ENCODE data around the gene LXN.
"Not testable (repeated sequence)": the region's sequence is repeated elsewhere in the genome, so short reads cannot be mapped to it uniquely, and the experiment has no call there.

Gene LXN

DNA sequence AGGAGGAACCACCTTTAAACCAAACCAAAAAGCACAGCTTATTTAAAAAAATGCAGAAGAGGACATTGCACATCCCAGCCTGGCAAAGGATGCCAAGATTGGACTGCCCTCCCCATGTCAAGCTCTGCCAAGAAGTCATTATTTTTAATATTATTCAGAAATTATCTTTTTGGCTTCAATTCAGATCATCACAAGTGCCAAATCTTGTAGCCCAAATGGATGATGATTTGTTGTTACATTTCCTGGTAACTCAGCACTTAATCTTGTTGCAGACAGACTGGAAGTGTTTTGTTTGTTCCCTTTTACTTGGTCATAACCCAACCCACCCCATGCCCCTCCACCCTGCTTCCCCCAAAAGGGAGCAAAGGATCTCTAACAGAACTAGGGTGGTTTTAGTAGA is 28.1 kb upstream of the LXN start:
- in situ Hi-C loops (cut with HindIII; ENCODE audit: low pct_unique_long_range_greater_than_20kb, low sequenced_read_pairs): no loop called here
- DNase-seq (ENCODE audit: low read depth in 1 of 2, low spot score in 1 of 2): no peak
- no peak for TF ChIP-seq JUND (IDR thresholded peaks at IDR 0.05; ENCODE audit: low read depth)

DNA sequence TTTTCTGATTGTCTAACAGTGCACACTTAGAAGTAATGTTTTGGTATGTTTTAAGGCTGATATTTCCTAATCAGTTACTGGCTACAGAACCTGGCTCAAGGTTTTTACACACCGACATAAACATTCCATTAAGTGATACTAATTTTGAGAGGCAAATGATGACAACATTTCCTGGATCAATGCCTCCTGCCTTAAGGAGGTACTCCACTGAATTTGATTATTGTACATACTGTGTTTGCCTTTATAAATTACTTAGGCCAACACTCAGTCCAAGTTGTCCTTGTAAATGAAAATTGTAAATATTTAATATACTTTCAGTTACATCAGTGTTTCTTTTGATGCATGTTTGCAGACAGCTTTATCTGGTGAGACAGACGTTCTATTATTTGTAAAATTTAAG is 24.2 kb upstream of the LXN start:
- TF ChIP-seq JUND (IDR thresholded peaks at IDR 0.05; ENCODE audit: low read depth): no peak
- in situ Hi-C loops (cut with HindIII; ENCODE audit: low pct_unique_long_range_greater_than_20kb, low sequenced_read_pairs): no loop called here
- peak; percentile 4 to 23 for DNase-seq (ENCODE audit: low read depth in 1 of 2, low spot score in 1 of 2)

DNA sequence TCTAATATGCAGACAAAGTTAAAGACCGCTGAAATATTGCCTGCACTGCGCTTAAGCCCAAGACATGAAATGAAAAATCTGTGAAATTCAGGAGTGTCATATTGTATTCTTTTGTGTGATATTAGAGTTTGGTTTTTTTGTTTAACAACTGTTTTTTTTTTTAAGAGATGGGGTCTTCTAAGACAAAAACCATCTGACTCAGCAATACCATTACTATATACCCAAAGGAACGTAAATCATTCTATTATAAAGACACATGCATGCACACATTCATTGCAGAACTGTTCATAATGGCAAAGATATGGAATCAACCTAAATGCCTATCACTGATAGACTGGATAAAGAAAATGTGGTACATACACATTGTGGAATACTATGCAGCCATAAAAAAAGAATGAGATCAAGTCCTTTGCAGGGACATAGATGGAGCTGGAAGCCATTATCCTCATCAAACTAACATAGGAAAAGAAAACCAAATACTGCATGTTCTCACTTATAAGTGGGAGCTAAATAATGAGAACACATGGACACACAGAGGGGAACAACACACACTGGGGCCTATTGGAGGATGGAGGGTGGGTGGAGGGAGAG is 21.5 kb upstream of the LXN start:
- in situ Hi-C loops (cut with HindIII; ENCODE audit: low pct_unique_long_range_greater_than_20kb, low sequenced_read_pairs); DNase-seq (ENCODE audit: low read depth in 1 of 2, low spot score in 1 of 2): not testable (repeated sequence)

DNA sequence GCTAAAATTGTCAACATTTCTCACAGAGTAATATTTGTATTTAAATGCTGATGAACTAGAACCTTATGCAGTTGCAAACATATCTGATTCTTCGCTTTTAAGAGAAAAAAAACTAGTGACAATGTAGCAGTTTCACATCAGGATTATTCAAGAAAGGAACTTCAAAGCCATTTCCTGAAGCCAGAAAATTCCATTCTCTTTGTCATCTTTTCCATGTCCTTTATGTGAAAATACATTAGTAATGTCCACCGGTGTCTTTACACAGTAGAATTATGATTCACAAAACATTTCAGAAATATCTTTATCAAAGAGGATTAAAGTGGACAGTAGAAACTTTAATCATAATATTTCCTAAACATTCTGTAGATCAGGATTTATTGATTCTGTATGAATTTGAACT is 12.7 kb upstream of the LXN start:
- TF ChIP-seq JUND (IDR thresholded peaks at IDR 0.05; ENCODE audit: low read depth): no peak
- in situ Hi-C loops (cut with HindIII; ENCODE audit: low pct_unique_long_range_greater_than_20kb, low sequenced_read_pairs): no loop called here
- no peak for DNase-seq (ENCODE audit: low read depth in 1 of 2, low spot score in 1 of 2)

DNA sequence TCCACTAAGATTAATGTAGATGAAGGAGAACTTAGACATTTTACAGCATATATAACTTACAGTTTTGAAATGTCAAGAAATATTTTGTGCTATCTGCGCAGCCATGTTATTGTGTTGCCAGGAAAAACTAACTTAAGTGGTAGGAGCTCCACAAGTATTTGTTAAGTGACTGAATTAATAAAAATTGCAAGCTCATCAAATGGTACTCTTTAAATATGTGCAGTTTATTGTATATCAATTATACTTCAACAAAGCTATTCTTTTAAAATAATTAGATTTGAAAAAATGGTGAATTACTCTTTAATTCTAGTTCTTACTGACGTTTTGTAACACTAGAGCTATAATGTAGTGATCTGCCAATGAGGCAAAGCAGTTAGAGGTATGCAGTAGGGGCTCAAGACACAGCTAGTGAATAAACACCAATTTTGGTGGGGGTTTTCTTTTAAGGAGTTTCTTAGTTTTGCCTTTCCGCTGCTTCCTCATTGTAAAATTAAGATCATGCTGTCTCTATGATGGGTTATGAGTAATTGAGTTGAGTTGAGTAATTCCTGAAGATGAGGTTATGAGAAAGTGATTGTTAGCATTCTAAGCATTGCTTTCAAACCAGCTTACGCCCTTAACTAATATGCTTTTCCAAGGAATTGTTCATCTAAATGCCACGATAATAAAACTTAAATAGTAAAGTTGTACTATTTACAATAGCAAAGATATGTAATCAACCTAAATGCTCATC is 10.9 kb upstream of the LXN start:
- TF ChIP-seq JUND (IDR thresholded peaks at IDR 0.05; ENCODE audit: low read depth): no peak
- in situ Hi-C loops (cut with HindIII; ENCODE audit: low pct_unique_long_range_greater_than_20kb, low sequenced_read_pairs): no loop called here
- no peak for DNase-seq (ENCODE audit: low read depth in 1 of 2, low spot score in 1 of 2)

- no peak for TF ChIP-seq JUND (IDR thresholded peaks at IDR 0.05; ENCODE audit: low read depth)
- DNase-seq (ENCODE audit: low read depth in 1 of 2, low spot score in 1 of 2): peak in 1 of 2 experiments; percentile 12
- in situ Hi-C loops (cut with HindIII; ENCODE audit: low pct_unique_long_range_greater_than_20kb, low sequenced_read_pairs): no loop called here
These were observed 8.4 kb upstream of the LXN start for GRCh38 chr3:158680861-158681260.

DNA sequence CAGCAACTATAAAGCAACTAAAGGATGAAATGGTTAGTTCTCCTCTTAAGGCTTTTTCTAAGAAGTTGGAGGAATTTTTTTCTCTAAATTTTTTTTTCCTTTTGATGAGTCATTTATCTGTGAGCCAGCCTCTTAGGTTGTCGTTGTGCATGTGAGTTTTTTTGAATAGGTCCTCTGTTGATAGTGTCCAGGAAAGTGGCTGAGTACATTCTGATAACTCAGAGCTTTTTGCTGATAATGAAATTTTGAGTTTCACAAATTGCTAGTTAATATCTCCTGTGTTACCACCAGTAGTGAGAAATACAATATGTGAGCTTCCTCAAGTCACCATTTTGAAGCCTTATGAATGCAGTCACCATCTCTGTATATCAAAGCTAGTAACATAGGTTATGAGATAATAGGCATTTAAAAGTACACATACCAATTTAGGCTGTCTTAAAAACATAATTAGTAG is 7.1 kb upstream of the LXN start:
- in situ Hi-C loops (cut with HindIII; ENCODE audit: low pct_unique_long_range_greater_than_20kb, low sequenced_read_pairs): no loop called here
- TF ChIP-seq JUND (IDR thresholded peaks at IDR 0.05; ENCODE audit: low read depth): no peak
- no peak for DNase-seq (ENCODE audit: low read depth in 1 of 2, low spot score in 1 of 2)

- DNase-seq (ENCODE audit: low read depth in 1 of 2, low spot score in 1 of 2): no peak
- in situ Hi-C loops (cut with HindIII; ENCODE audit: low pct_unique_long_range_greater_than_20kb, low sequenced_read_pairs): no loop called here
- TF ChIP-seq JUND (IDR thresholded peaks at IDR 0.05; ENCODE audit: low read depth): no peak
These were observed 6.2 kb upstream of the LXN start for GRCh38 chr3:158678687-158679086.

- DNase-seq (ENCODE audit: low read depth in 1 of 2, low spot score in 1 of 2): no peak
- in situ Hi-C loops (cut with HindIII; ENCODE audit: low pct_unique_long_range_greater_than_20kb, low sequenced_read_pairs): no loop called here
- no peak for TF ChIP-seq JUND (IDR thresholded peaks at IDR 0.05; ENCODE audit: low read depth)
These were observed 630 bp downstream of the LXN start for GRCh38 chr3:158671821-158672214.

DNA sequence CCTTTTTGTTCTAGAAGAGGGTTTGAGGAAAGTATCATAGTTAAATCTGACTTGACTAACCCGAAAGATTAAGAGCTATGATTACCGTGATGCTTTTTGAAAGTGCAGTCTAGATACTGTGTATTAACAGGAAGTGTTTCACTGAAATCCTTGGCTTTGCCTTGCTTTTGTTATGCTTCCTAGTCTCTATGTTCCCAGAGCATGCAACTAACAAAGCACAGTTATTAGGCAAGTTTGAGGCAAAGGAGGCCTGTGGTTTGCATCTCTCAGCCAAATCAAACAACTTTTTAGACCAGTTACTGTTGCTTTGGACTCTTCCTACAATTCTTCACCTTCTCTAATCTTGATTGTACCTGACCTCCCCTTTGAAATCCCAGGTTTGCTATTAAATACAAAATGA is 3.9 kb downstream of the LXN start:
- in situ Hi-C loops (cut with HindIII; ENCODE audit: low pct_unique_long_range_greater_than_20kb, low sequenced_read_pairs): no loop called here
- DNase-seq (ENCODE audit: low read depth in 1 of 2, low spot score in 1 of 2): peak in 1 of 2 experiments; percentile 31
- TF ChIP-seq JUND (IDR thresholded peaks at IDR 0.05; ENCODE audit: low read depth): no peak

DNA sequence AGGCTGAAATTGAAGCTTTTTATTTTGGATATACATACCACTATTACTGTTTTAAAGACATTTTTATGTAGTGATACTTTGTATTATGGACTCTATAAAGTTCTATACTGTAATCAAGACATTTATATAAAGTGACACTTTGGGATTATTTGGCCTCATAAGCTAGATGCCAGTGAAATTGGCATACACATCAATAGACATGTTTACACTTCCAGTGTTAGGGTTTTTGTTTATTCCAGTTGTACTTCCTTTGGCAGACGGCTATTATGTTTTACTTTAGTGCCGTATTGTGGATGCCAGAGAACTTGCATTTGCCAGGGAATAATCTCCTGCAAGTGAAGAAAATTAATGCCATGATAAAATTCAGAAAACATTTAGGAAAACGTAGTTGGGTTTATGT is 6.0 kb downstream of the LXN start:
- no peak for DNase-seq (ENCODE audit: low read depth in 1 of 2, low spot score in 1 of 2)
- no peak for TF ChIP-seq JUND (IDR thresholded peaks at IDR 0.05; ENCODE audit: low read depth)
- in situ Hi-C loops (cut with HindIII; ENCODE audit: low pct_unique_long_range_greater_than_20kb, low sequenced_read_pairs): no loop called here

DNA sequence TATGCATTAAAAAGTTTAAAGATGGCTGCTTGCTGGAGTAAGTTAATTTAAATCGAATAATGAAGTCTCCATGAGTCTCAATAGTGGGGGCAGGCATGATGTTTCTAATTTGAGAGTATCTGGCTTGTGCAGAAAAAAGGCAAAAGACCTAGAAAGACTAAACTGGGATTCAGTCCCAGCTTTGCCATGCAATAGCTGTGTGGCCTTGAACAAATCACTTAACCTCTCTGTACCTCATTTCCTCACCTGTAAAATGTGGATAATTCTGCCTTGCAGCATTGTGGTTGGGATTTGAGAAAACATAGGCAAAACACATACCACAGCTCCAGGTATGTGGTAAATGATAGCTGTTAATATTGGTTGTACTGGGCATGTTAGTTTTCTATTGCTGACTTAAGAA is 8.6 kb downstream of the LXN start:
- in situ Hi-C loops (cut with HindIII; ENCODE audit: low pct_unique_long_range_greater_than_20kb, low sequenced_read_pairs): no loop called here
- TF ChIP-seq JUND (IDR thresholded peaks at IDR 0.05; ENCODE audit: low read depth): no peak
- no peak for DNase-seq (ENCODE audit: low read depth in 1 of 2, low spot score in 1 of 2)

- in situ Hi-C loops (cut with HindIII; ENCODE audit: low pct_unique_long_range_greater_than_20kb, low sequenced_read_pairs): no loop called here
- no peak for TF ChIP-seq JUND (IDR thresholded peaks at IDR 0.05; ENCODE audit: low read depth)
- DNase-seq (ENCODE audit: low read depth in 1 of 2, low spot score in 1 of 2): no peak
These were observed 9.2 kb downstream of the LXN start for GRCh38 chr3:158663246-158663645.

DNA sequence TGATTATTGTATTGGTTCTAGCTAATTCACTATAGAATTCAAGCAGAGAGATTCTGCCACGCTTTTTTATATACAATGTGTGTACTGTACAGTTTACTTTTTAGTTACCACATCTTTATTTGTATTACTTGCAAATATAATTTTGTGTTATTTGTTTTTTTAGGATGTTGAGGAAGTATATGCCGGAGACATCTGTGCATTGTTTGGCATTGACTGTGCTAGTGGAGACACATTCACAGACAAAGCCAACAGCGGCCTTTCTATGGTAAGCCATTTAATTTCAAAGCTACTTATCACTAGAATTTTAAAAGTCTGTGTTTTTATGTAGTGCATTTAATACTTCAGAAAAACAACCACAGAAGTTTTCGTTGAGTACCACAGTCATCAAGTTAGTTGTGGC is 11.7 kb downstream of the LXN start:
- DNase-seq (ENCODE audit: low read depth in 1 of 2, low spot score in 1 of 2): no peak
- in situ Hi-C loops (cut with HindIII; ENCODE audit: low pct_unique_long_range_greater_than_20kb, low sequenced_read_pairs): no loop called here
- TF ChIP-seq JUND (IDR thresholded peaks at IDR 0.05; ENCODE audit: low read depth): no peak
